Measurements from ENCODE around the gene CETP. TPM values are rescaled to one million over a fixed set of nuclear protein-coding genes. Genes with fewer than 3 reads are reported as not detected.

Gene CETP
- polyA plus RNA-seq, 1 donor (not counting 4 experiments of a cell fraction or from before 2014, with no cell fraction given) = not detected

- no peaks in the 10 kb centered on the region for H3K27me3 ChIP-seq (ENCODE audit: control insufficient read depth, extremely low read depth, insufficient read depth, low read length)
- peaks cover 39% of the 10 kb centered on the region for H3K4me1 ChIP-seq (ENCODE audit: control insufficient read depth, extremely low read depth, insufficient read depth, low read length)
- no peak overlapping the region for H3K4me2 ChIP-seq (ENCODE audit: control insufficient read depth, extremely low read depth, insufficient read depth, low read depth, low read length)
- no peaks in the 10 kb centered on the region for H3K9me3 ChIP-seq (ENCODE audit: control insufficient read depth, low read depth, low read length)
- H3K4me3 ChIP-seq (ENCODE audit: control insufficient read depth in 2 of 3, extremely low read depth in 1 of 3, insufficient read depth in 2 of 3, low read depth in 1 of 3, low read length in 3 of 3) = no peak overlapping the region
- peaks cover 7% of the 10 kb centered on the region for H3K79me2 ChIP-seq (ENCODE audit: control insufficient read depth, insufficient read depth, low read length)
- no peak overlapping the region for H3K27ac ChIP-seq (ENCODE audit: control insufficient read depth, insufficient read depth, low read length)
- dilution Hi-C loops (cut with MboI; ENCODE audit: extremely low pct_ligation_motif_present, low sequenced_read_pairs) = no loop called here
- TF ChIP-seq, protein P1, sequence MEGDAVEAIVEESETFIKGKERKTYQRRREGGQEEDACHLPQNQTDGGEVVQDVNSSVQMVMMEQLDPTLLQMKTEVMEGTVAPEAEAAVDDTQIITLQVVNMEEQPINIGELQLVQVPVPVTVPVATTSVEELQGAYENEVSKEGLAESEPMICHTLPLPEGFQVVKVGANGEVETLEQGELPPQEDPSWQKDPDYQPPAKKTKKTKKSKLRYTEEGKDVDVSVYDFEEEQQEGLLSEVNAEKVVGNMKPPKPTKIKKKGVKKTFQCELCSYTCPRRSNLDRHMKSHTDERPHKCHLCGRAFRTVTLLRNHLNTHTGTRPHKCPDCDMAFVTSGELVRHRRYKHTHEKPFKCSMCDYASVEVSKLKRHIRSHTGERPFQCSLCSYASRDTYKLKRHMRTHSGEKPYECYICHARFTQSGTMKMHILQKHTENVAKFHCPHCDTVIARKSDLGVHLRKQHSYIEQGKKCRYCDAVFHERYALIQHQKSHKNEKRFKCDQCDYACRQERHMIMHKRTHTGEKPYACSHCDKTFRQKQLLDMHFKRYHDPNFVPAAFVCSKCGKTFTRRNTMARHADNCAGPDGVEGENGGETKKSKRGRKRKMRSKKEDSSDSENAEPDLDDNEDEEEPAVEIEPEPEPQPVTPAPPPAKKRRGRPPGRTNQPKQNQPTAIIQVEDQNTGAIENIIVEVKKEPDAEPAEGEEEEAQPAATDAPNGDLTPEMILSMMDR (optimal IDR thresholded peaks at IDR 0.05 in 1 of 3, IDR thresholded peaks at IDR 0.05 in 1 of 3, conservative IDR thresholded peaks at IDR 0.05 in 1 of 3; ENCODE audit: extremely low read depth in 1 of 3, insufficient read depth in 2 of 3, low read length in 3 of 3) = no peak
- TF ChIP-seq EZH2 (IDR thresholded peaks at IDR 0.05; ENCODE audit: low read length) = no peak
- H3K9ac ChIP-seq (ENCODE audit: control insufficient read depth, extremely low read depth, insufficient read depth, low read length) = no peak overlapping the region
- no peaks in the 10 kb centered on the region for H4K20me1 ChIP-seq (ENCODE audit: control insufficient read depth, extremely low read depth, insufficient read depth, low read length)
- no peaks in the 10 kb centered on the region for H3K9me1 ChIP-seq (ENCODE audit: control insufficient read depth, extremely low read depth, insufficient read depth, low read length)
- H2AFZ ChIP-seq (ENCODE audit: control insufficient read depth, low read length) = no peak overlapping the region
- H3K36me3 ChIP-seq (ENCODE audit: control insufficient read depth in 2 of 2, extremely low read depth in 1 of 2, insufficient read depth in 2 of 2, low read length in 2 of 2) = no peaks in the 10 kb centered on the region
- FAIRE-seq (no peak), DNase-seq (ENCODE audit: low read depth, low spot score) (no peak)
Observed at GRCh38 chr16:56987692-56988091, 25.9 kb downstream of the CETP start.

DNA sequence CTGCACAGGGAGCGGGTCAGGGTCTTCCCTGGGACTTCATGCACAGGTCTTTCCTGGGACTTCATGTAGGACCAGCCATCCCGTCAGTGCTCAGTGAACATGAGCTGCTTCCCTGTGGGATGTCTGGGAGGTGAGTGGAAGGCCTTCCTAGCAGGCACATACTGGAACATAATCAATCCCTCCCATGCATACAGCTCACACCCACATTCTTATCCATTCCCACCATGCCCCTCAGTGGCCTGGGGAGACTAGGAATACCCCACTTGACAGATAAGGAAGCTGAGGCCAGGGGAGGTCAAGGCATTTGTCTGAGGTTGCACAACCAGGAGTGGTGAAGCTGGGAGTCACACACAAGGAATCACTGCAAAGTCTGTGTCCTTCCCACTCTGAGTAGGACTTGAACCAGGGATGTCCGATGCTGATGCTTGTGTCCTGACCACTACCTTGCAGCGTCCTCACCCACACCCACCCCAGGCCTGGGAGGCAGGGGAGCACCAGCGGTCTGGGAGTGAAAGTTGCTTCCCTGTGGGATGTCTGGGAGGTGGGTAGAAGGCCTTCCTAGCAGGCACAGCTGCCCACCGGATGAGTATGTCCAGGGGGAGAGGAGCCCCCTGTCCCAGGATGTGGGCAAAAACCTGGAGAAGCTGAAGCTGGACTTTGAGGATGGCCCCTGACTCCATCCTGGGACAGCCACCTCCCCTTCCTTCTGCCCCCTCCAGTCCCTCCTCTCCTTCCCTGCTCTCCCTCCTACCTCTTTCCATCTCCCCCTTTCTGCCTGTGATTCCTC, 26.6 kb downstream of the CETP start:
- FAIRE-seq = no peak
- Histone ChIP-seq H4K20me1 (ENCODE audit: control insufficient read depth, extremely low read depth, insufficient read depth, low read length) (no peaks in the 10 kb centered on the region), H3K27me3 (ENCODE audit: control insufficient read depth, extremely low read depth, insufficient read depth, low read length) (no peaks in the 10 kb centered on the region), H3K4me3 (ENCODE audit: control insufficient read depth in 2 of 3, extremely low read depth in 1 of 3, insufficient read depth in 2 of 3, low read depth in 1 of 3, low read length in 3 of 3) (peak overlapping the region; percentile 75 to 87 (median 84)), H3K4me1 (ENCODE audit: control insufficient read depth, extremely low read depth, insufficient read depth, low read length) (peaks cover 39% of the 10 kb centered on the region), H3K79me2 (ENCODE audit: control insufficient read depth, insufficient read depth, low read length) (peaks cover 7% of the 10 kb centered on the region), H3K27ac (ENCODE audit: control insufficient read depth, insufficient read depth, low read length) (no peak overlapping the region), H3K4me2 (ENCODE audit: control insufficient read depth, extremely low read depth, insufficient read depth, low read depth, low read length) (peak overlapping the region; percentile 100), H2AFZ (ENCODE audit: control insufficient read depth, low read length) (peak overlapping the region; percentile 94), H3K9me3 (ENCODE audit: control insufficient read depth, low read depth, low read length) (no peaks in the 10 kb centered on the region), H3K9ac (ENCODE audit: control insufficient read depth, extremely low read depth, insufficient read depth, low read length) (peak overlapping the region; percentile 83), H3K36me3 (ENCODE audit: control insufficient read depth in 2 of 2, extremely low read depth in 1 of 2, insufficient read depth in 2 of 2, low read length in 2 of 2) (no peaks in the 10 kb centered on the region), H3K9me1 (ENCODE audit: control insufficient read depth, extremely low read depth, insufficient read depth, low read length) (no peaks in the 10 kb centered on the region)
- TF ChIP-seq EZH2 (IDR thresholded peaks at IDR 0.05; ENCODE audit: low read length) = no peak
- TF ChIP-seq, protein P1 (optimal IDR thresholded peaks at IDR 0.05 in 1 of 3, IDR thresholded peaks at IDR 0.05 in 1 of 3, conservative IDR thresholded peaks at IDR 0.05 in 1 of 3; ENCODE audit: extremely low read depth in 1 of 3, insufficient read depth in 2 of 3, low read length in 3 of 3) = no peak
- dilution Hi-C loops (cut with MboI; ENCODE audit: extremely low pct_ligation_motif_present, low sequenced_read_pairs) = no loop called here
- DNase-seq (ENCODE audit: low read depth, low spot score) = no peak
